GM18508 (cell line): ENCODE results near the gene RNF5.

ENCODE experiments used
- ATAC-seq: cut with Tn5 transposase; IDR thresholded peaks from one replicate; pipeline ENCODE4 v1.9.1; 2021; ENCODE audit warnings: moderate number of reproducible peaks; ENCODE audit not compliant: insufficient read depth, unreplicated experiment

RNF5 gene

DNA sequence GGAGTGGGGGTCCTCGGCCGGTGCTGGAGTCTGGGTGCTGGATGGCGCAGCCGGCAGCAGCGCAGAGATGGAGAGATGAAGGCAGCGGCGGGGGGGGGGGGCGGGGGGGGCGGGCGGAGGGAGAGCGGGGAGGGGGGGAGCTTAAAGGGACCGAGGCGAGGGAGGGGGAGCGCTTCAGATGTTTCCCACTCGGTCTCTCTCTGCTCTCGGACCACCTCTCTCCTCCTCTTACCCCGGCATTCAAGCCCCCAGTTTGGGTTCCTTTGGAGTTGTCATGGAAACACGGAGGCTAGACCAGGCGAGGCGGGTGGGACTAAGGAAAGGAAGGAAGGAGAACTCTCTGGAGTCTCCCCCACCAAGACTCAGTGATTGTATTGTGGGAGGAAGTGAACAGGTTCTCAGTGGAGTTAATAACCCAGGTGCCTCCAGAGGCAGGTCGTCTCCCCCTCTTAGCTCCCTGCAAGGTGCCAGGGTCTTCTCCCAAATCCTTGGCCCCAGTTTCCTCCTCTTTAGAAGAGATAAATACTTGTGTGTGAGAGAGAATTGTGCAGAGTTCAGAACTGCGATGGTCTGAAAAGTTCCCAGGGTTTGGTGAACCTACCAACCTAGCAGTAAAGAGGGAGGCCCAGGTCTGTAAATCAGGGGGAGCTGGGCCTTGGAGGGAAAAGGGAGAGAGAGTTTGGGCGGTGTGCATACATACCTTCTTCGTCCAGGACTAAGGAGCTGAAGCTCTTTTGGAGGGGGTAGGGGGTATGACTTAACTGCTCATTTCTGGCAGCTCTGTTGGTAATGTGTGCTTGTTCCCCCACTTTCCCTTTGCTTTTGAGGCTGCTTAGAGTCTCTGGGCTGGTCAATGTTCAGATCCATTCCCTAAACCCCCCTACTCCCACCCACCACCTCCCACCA lies 26.1 kb upstream of the RNF5 start, which contains the start of gene PRRT1:
PRRT1 (minus strand) TSS at position 77 of the 906 bp plus-strand sequence. CDS start 112 bp downstream, outside the sequence.
- ATAC-seq: no peak

- no peak for ATAC-seq
Observed at GRCh38 chr6:32152769-32153563, 25.2 kb upstream of the RNF5 start.

GRCh38 chr6:32153564-32154513 lies 24.4 kb upstream of the RNF5 start, which contains the start of gene PPT2:
Gene PPT2 (plus strand): TSS chr6:32154141. CDS start chr6:32154595, 454 bp downstream.
- ATAC-seq: no peak

DNA sequence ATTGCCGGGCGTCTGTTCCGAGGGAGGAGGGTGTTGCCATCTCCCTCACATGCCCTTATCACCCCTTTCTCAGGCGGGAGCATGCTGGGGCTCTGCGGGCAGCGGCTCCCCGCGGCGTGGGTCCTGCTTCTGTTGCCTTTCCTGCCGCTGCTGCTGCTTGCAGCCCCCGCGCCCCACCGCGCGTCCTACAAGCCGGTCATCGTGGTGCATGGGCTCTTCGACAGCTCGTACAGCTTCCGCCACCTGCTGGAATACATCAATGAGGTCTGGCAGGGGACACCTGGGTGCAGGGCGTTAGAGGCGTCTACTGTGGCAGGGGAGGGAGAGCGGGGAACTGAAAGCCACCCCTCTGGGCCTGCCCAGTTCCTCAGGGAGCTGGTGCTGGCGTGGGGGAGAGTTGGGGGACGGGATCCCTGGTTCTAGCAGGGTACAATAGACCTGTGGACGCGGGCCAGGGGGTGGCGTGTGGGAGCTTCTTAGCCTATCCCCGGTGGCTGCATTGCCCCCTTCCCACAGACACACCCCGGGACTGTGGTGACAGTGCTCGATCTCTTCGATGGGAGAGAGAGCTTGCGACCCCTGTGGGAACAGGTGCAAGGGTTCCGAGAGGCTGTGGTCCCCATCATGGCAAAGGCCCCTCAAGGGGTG lies 23.6 kb upstream of the RNF5 start:
- no peak for ATAC-seq

- ATAC-seq: no peak
Observed at GRCh38 chr6:32156891-32157290, 21.3 kb upstream of the RNF5 start.

DNA sequence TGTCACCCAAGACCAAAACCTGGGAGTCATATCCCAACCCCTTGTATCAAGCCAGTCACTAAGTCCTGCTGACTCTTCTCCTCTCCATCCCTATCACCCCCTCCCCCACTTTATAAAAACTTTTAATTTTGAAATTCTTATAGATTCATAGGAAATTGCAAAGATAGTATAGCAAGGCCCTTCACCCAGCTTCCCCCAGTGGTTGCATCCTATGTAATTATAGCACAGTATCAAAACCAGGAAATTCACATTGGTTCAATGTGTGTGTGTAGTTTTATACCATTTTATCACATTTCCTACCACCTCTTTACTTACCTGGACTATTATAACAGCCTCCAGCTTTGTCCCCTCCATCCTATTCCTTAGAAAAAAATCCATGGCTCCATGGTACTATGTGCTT lies 20.2 kb upstream of the RNF5 start:
- ATAC-seq: no peak

GRCh38 chr6:32163559-32164258 lies 14.5 kb upstream of the RNF5 start:
- no peak for ATAC-seq

GRCh38 chr6:32164295-32164694 lies 13.9 kb upstream of the RNF5 start, which contains the start of gene EGFL8:
Gene EGFL8 (plus strand): TSS chr6:32164595. CDS start chr6:32166166, 1,571 bp downstream.
- no peak for ATAC-seq

DNA sequence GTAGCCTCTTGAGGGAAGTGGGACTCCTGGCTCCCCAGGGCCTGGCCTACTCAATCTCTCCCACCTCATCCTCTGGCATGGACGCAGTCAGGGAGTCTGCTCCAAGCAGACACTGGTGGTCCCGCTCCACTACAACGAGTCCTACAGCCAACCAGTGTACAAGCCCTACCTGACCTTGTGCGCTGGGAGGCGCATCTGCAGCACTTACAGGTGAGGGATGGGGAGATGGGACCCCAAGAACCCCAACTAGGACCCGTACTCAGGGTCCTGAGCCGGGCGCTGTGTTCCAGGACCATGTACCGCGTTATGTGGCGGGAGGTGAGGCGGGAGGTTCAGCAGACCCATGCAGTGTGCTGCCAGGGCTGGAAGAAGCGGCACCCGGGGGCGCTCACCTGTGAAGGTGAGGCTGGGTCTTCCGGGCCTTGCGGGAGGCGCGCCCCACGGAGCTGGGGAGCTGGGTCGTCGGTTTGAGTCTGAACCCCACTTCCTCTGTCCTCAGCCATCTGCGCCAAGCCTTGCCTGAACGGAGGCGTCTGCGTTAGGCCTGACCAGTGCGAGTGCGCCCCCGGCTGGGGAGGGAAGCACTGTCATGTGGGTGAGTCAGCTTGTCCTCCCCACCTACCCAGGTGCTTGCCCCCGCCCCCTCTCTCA lies 11.7 kb upstream of the RNF5 start:
- ATAC-seq: no peak

GRCh38 chr6:32167154-32167760 lies 10.9 kb upstream of the RNF5 start:
- ATAC-seq: no peak

GRCh38 chr6:32167761-32168262 lies 10.4 kb upstream of the RNF5 start:
- ATAC-seq: no peak

GRCh38 chr6:32168350-32168749 lies 9.9 kb upstream of the RNF5 start:
- ATAC-seq: no peak

DNA sequence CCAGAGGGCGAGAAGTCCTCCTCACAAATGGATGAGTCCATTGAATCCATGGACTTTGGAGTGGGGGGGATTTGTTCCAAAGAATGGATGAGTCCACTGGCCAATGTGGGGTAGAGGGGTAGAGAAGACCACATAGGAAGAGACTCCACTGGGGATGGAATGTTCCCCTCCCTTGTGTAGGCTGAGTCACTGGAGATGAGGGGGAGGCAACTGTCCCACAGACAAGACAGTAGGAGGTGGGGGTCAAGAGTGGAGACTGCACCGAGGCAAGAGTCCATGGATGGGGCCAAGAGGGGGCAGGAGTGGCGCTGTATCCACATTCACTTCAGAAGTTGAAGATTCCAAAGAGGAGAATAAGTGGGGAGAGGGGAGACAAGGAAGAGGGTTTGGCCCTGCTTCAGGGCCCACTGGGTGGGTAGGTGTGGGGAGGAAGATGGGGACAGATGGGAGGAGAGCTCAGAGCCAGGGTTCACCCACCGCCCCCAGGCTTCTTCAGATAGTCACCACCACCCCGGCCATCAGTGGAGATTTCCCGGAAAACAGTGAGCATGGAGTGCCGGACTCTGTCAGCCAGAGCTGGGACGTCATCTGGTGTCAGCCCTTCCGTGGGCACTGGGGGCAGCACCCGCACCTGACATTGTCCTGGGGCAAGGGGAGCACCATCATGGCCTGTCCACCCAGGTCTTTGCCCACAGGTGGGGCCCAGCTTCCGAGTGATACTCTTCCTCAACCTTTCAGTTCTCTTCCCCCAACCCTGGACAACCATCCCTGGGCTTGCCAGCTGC lies 9.2 kb upstream of the RNF5 start:
- ATAC-seq: no peak

- ATAC-seq: no peak
Observed at GRCh38 chr6:32170294-32170693, 7.9 kb upstream of the RNF5 start.

GRCh38 chr6:32171234-32171633 lies 7.0 kb upstream of the RNF5 start:
- no peak for ATAC-seq

GRCh38 chr6:32173051-32173727 lies 5.0 kb upstream of the RNF5 start:
- no peak for ATAC-seq
